Liver (tissue), 9 donors: ENCODE measurements around the gene IQSEC2. TPM values are rescaled to one million over a fixed set of nuclear protein-coding genes. Genes with fewer than 3 reads are reported as not detected.

Experiments used
- DNase-seq: peaks from one replicate; pipeline ENCODE4 v3.0.0-alpha.2; 2017; ENCODE audit warnings: low spot score
- H3K27ac ChIP-seq, 2 donors: one replicate each; pipeline ENCODE4 v1.7.0; 2013; ENCODE audit warnings: inconsistent platforms in 2 of 2, low read length in 2 of 2, control low read depth in 1 of 2, low read depth in 1 of 2, mild to moderate bottlenecking in 1 of 2
- H3K27me3 ChIP-seq, 4 donors: one replicate each; pipeline versions ENCODE4 v1.6.1 to v1.7.0; 2013; ENCODE audit warnings: low read length in 3 of 4, inconsistent platforms in 1 of 4, mild to moderate bottlenecking in 1 of 4, moderate library complexity in 1 of 4; ENCODE audit not compliant: control insufficient read depth in 4 of 4, insufficient read depth in 4 of 4
- H3K36me3 ChIP-seq, 4 donors: one replicate each; pipeline versions ENCODE4 v1.6.1 to v1.7.0; 2013; ENCODE audit warnings: low read length in 3 of 4, mild to moderate bottlenecking in 3 of 4, low read depth in 1 of 4, moderate library complexity in 1 of 4; ENCODE audit not compliant: control insufficient read depth in 4 of 4, insufficient read depth in 3 of 4
- H3K4me1 ChIP-seq, 4 donors: one replicate each; pipeline versions ENCODE4 v1.6.1 to v1.7.0; 2013; ENCODE audit warnings: low read length in 3 of 4, mild to moderate bottlenecking in 3 of 4, moderate library complexity in 1 of 4; ENCODE audit not compliant: control insufficient read depth in 4 of 4, insufficient read depth in 4 of 4
- H3K4me3 ChIP-seq, 3 donors: one replicate each; pipeline versions ENCODE4 v1.6.1 to v1.7.0; 2013; ENCODE audit warnings: low read length in 3 of 3, control low read depth in 1 of 3, low read depth in 1 of 3, mild to moderate bottlenecking in 1 of 3
- H3K9ac ChIP-seq, 2 donors: one replicate each; pipeline ENCODE4 v1.7.0; 2013; ENCODE audit warnings: low read length in 2 of 2, mild to moderate bottlenecking in 2 of 2, moderate library complexity in 2 of 2, control low read depth in 1 of 2, low read depth in 1 of 2
- H3K9me3 ChIP-seq, 4 donors: one replicate each; pipeline versions ENCODE4 v1.6.1 to v1.7.0; 2013; ENCODE audit warnings: low read length in 3 of 4; ENCODE audit not compliant: control insufficient read depth in 4 of 4
- EGR1 ChIP-seq, 2 donors: IDR thresholded peaks; 2 replicates each; pipeline ENCODE4 v1.6.1; 2016 to 2018; ENCODE audit warnings: antibody characterized with exemption in 2 of 2, low read depth in 2 of 2
- FOXA2 ChIP-seq: IDR thresholded peaks from 2 replicates; pipeline ENCODE4 v1.6.1; 2016; ENCODE audit warnings: antibody characterized with exemption
- GABPA ChIP-seq, 2 donors: IDR thresholded peaks in 1 of 2; conservative IDR thresholded peaks in 1 of 2; 2 replicates each; pipeline ENCODE4 v1.6.1; 2016; ENCODE audit warnings: antibody characterized with exemption in 2 of 2, mild to moderate bottlenecking in 1 of 2, moderate library complexity in 1 of 2
- HNF4G ChIP-seq: IDR thresholded peaks from 2 replicates; pipeline ENCODE4 v1.6.1; 2016; ENCODE audit warnings: antibody characterized with exemption
- JUND ChIP-seq, 2 donors: IDR thresholded peaks; 2 replicates each; pipeline ENCODE4 v1.6.1; 2016; ENCODE audit warnings: antibody characterized with exemption in 2 of 2
- MAX ChIP-seq: IDR thresholded peaks from 2 replicates; pipeline ENCODE4 v1.6.1; 2016; ENCODE audit warnings: antibody characterized with exemption
- NR2F2 ChIP-seq: IDR thresholded peaks from 2 replicates; pipeline ENCODE4 v1.6.1; 2016; ENCODE audit warnings: antibody characterized with exemption
- RAD21 ChIP-seq, 2 donors: IDR thresholded peaks; 2 replicates each; pipeline ENCODE4 v1.6.1; 2016; ENCODE audit warnings: antibody characterized with exemption in 2 of 2, mild to moderate bottlenecking in 2 of 2
- REST ChIP-seq: IDR thresholded peaks from 2 replicates; pipeline ENCODE4 v1.6.1; 2016; ENCODE audit warnings: antibody characterized with exemption, mild to moderate bottlenecking
- RXRA ChIP-seq, 2 donors: IDR thresholded peaks; 2 replicates each; pipeline ENCODE4 v1.6.1; 2017 to 2018; ENCODE audit warnings: antibody characterized with exemption in 2 of 2, mild to moderate bottlenecking in 1 of 2
- TAF1 ChIP-seq: conservative IDR thresholded peaks from 2 replicates; pipeline ENCODE4 v1.6.1; 2016; ENCODE audit warnings: antibody characterized with exemption, mild to moderate bottlenecking
- YY1 ChIP-seq: IDR thresholded peaks from 2 replicates; pipeline ENCODE4 v1.6.1; 2016; ENCODE audit warnings: antibody characterized with exemption, mild to moderate bottlenecking
- ZBTB33 ChIP-seq: IDR thresholded peaks from 2 replicates; pipeline ENCODE4 v1.6.1; 2016; ENCODE audit warnings: antibody characterized with exemption
- WGBS: extraction: QIAGEN DNeasy Blood & Tissue Kit; methylation state at CpG from one replicate; pipeline ENCODE4 v1.1.7; 2013; 5-methylcytosine and 5-hydroxymethylcytosine counted together
- polyA plus RNA-seq, 2 donors: library from polyadenylated mRNA; stranded (reverse) in 1 of 2; unstranded in 1 of 2; fragments of 200-250 nt in 1 of 2; fragments of >200 nt in 1 of 2; fragmentation: Nextera tagmentation in 1 of 2; extraction: Ambion mirVana in 1 of 2; gene quantifications; one replicate each; pipeline versions ENCODE4 v1.2.1 to v1.2.3, GENCODE V29; 2013 to 2015
- total RNA-seq, 2 donors: library from RNA; depleted of rRNA; stranded (reverse); fragments of >200 nt; gene quantifications; one replicate each; pipeline ENCODE4 v1.2.3, GENCODE V29; 2014
- TF ChIP-seq, protein P1 (sequence below): fragments of 150-350 bp; IDR thresholded peaks from 2 replicates; pipeline ENCODE4 v1.5.1; 2017; ENCODE audit warnings: improper control_type of control experiment, low read depth, low read length; ENCODE audit not compliant: missing input control
- TF ChIP-seq, protein P2 (sequence below): IDR thresholded peaks from 2 replicates; pipeline ENCODE4 v1.6.1; 2016; ENCODE audit warnings: antibody characterized with exemption
- donor health status: healthy.
- donor health status: healthy.
- donor health status: healthy.
- donor health status: healthy.
- donor health status: healthy.

Gene IQSEC2
- total and polyA plus RNA-seq, 4 donors, result 0.40 to 2.1 (median 1.4) TPM

- TF ChIP-seq RAD21 (IDR thresholded peaks at IDR 0.05) (peak; percentile 65 to 81), FOXA2 (no peak)
- TF ChIP-seq, protein P1, sequence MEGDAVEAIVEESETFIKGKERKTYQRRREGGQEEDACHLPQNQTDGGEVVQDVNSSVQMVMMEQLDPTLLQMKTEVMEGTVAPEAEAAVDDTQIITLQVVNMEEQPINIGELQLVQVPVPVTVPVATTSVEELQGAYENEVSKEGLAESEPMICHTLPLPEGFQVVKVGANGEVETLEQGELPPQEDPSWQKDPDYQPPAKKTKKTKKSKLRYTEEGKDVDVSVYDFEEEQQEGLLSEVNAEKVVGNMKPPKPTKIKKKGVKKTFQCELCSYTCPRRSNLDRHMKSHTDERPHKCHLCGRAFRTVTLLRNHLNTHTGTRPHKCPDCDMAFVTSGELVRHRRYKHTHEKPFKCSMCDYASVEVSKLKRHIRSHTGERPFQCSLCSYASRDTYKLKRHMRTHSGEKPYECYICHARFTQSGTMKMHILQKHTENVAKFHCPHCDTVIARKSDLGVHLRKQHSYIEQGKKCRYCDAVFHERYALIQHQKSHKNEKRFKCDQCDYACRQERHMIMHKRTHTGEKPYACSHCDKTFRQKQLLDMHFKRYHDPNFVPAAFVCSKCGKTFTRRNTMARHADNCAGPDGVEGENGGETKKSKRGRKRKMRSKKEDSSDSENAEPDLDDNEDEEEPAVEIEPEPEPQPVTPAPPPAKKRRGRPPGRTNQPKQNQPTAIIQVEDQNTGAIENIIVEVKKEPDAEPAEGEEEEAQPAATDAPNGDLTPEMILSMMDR, result peak; percentile 75
- peaks cover 0 to 5% (median 0%) of the 10 kb centered on the region in 4 donors for H3K27me3 ChIP-seq
- H3K4me3 ChIP-seq, result no peak overlapping the region
- peaks cover 3 to 18% (median 11%) of the 10 kb centered on the region in 4 donors for H3K4me1 ChIP-seq
- H3K36me3 ChIP-seq, result no peaks in the 10 kb centered on the region
- DNase-seq, result peak; percentile 57
- WGBS, result 8% methylated on average over 10 of the region's 10 CpGs
- H3K27ac ChIP-seq, result no peak overlapping the region
- no peak overlapping the region for H3K9ac ChIP-seq
- H3K9me3 ChIP-seq, result no peaks in the 10 kb centered on the region
Observed at GRCh38 chrX:53317365-53318069, 36.1 kb upstream of the IQSEC2 start.

DNA sequence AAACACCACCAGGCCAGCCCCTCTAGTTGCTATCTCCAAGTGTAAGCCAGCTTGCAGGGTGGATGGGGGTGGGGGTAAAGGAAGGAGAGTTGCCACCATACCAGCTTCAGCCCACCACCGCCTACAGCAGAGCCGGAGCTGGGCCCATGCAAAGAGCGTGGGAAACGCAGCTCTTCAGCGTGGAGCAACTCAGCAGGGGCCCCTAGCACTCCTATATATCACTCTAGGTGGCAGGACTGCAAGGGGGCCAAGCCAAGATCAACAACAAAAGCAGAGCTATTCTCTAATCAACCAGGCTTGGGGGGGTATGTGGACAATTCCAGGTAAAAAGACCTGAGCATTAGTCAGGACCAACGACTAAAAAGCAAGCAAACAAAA lies 35.5 kb upstream of the IQSEC2 start:
- Histone ChIP-seq H3K9me3 (no peaks in the 10 kb centered on the region), H3K9ac (no peak overlapping the region), H3K27me3 (peaks cover 0 to 5% (median 0%) of the 10 kb centered on the region in 4 donors), H3K27ac (no peak overlapping the region), H3K4me1 (peaks cover 3 to 18% (median 11%) of the 10 kb centered on the region in 4 donors), H3K4me3 (no peak overlapping the region), H3K36me3 (no peaks in the 10 kb centered on the region)
- WGBS, result 50% methylated on average over 6 of the region's 6 CpGs
- no peak for DNase-seq
- TF ChIP-seq RXRA (IDR thresholded peaks at IDR 0.05), result no peak
- TF ChIP-seq, protein P2, sequence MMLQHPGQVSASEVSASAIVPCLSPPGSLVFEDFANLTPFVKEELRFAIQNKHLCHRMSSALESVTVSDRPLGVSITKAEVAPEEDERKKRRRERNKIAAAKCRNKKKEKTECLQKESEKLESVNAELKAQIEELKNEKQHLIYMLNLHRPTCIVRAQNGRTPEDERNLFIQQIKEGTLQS, result no peak
- TF ChIP-seq JUND (IDR thresholded peaks at IDR 0.05), result no peak
- TF ChIP-seq NR2F2, result no peak
- TF ChIP-seq HNF4G, result no peak
- TF ChIP-seq EGR1 (IDR thresholded peaks at IDR 0.05; ENCODE audit: low read depth in 2 of 2), result no peak
- no peak for TF ChIP-seq GABPA (IDR thresholded peaks at IDR 0.05 in 1 of 2, conservative IDR thresholded peaks at IDR 0.05 in 1 of 2)
- TF ChIP-seq TAF1, result no peak
- TF ChIP-seq YY1, result no peak

DNA sequence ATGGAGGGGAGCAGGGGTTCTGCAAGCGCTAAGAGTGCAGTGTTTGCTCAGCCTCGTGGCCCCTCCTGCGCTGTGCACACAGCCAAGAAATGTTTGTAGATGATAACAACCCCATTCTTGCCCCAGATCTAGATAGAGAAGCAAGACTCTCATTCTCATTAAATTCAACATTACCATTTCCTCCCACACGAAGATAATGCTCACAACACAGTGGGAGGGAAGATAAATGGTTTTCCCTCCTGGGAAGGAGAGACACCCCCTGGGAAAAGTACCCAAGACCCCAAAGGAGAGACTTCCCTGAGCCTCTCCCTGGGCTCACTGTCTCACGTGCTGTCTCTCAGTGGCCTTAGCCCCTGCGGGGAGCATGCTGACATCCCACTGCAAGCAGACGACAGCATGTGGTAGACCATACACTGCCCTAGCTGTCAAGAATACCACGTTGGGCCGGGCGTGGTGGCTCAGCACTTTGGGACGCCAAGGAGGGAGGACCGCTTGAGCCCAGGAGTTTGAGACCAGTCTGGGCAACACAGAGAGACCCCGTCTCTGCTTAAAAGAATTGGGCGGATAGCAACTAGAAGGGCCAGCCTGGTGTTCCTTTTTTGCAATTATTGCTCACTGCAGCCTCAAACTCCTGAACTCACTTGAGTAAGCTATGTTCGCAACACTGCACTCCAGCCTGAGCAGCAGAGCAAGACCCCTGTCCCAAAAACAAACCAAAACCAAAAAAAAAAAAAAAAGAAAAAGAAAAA lies 34.9 kb upstream of the IQSEC2 start:
- H3K27me3 ChIP-seq, result peaks cover 0 to 5% (median 0%) of the 10 kb centered on the region in 4 donors
- no peak for TF ChIP-seq ZBTB33
- TF ChIP-seq RXRA (IDR thresholded peaks at IDR 0.05), result no peak
- TF ChIP-seq GABPA (IDR thresholded peaks at IDR 0.05 in 1 of 2, conservative IDR thresholded peaks at IDR 0.05 in 1 of 2), result no peak
- no peak for TF ChIP-seq EGR1 (IDR thresholded peaks at IDR 0.05; ENCODE audit: low read depth in 2 of 2)
- TF ChIP-seq FOXA2, result no peak
- no peak for TF ChIP-seq REST
- no peak for TF ChIP-seq TAF1
- no peak for TF ChIP-seq HNF4G
- TF ChIP-seq MAX, result no peak
- TF ChIP-seq, protein P2, result no peak
- no peak overlapping the region for H3K9ac ChIP-seq
- no peak overlapping the region for H3K27ac ChIP-seq
- H3K9me3 ChIP-seq, result no peaks in the 10 kb centered on the region
- H3K36me3 ChIP-seq, result no peaks in the 10 kb centered on the region
- DNase-seq, result no peak
- WGBS, result 75% methylated on average over 15 of the region's 15 CpGs
- peaks cover 3 to 18% (median 11%) of the 10 kb centered on the region in 4 donors for H3K4me1 ChIP-seq
- H3K4me3 ChIP-seq, result no peak overlapping the region
